ENCODE results near the gene SRRM4.

The SRRM4 gene

GRCh38 chr12:119206348-119207062 is 225.2 kb downstream of the SRRM4 start:
- DNase-seq = no peak

- DNase-seq = no peak
Measured at GRCh38 chr12:119207063-119207560, 225.8 kb downstream of the SRRM4 start.

GRCh38 chr12:119208626-119209061 is 227.3 kb downstream of the SRRM4 start:
- no peak for DNase-seq

DNA sequence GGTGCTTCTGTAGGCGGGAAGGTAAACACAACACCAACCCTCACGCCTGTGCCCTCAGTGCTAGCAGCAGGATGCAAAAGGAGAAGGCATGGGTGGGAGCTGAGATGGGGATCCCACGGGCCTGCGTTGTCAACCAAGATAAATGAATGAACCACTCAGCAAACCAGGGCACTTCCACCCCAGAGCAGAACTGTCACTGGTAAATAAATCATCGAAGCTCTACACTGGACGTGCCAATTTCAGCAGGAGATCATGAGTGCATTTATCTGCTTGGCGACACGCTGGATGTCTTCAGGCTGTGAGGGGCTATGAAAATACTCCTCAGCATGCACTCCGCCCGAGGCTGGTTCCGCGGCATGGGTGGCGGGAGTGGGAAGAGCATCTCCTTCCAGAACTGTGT is 230.5 kb downstream of the SRRM4 start:
- DNase-seq = no peak

All from kidney glomerular epithelial cell (primary cell).